SK-N-MC (cell line): Measurements from ENCODE around the gene FIGLA.
"Not testable (repeated sequence)": the region's sequence is repeated elsewhere in the genome, so short reads cannot be mapped to it uniquely, and the experiment has no call there.

Source experiments
- DNase-seq: peaks from one replicate; pipeline ENCODE4 v3.0.0-alpha.2; 2011; ENCODE audit warnings: low read depth, low spot score
- H3K27ac ChIP-seq: fragments of 200-600 bp; sonication (generic); 2 replicates; pipeline ENCODE4 v1.5.1; 2016; ENCODE audit warnings: mixed run types
- H3K36me3 ChIP-seq: fragments of 200-600 bp; sonication (generic); 2 replicates; pipeline ENCODE4 v1.6.1; 2017; ENCODE audit warnings: antibody characterized with exemption, low read length, mixed read lengths; ENCODE audit not compliant: insufficient read depth
- H3K4me3 ChIP-seq: fragments of 200-600 bp; sonication (generic); 2 replicates; pipeline ENCODE4 v1.5.1; 2016
- H3K9ac ChIP-seq: fragments of 200-600 bp; sonication (generic); 2 replicates; pipeline ENCODE4 v1.8.0; 2017; ENCODE audit warnings: mixed run types, mixed read lengths; ENCODE audit not compliant: insufficient read length
- H3K9me3 ChIP-seq: fragments of 200-600 bp; sonication (generic); 2 replicates; pipeline ENCODE4 v1.6.1; 2017; ENCODE audit warnings: low read depth, mild to moderate bottlenecking, antibody characterized with exemption, low read length, moderate library complexity, mixed read lengths
- EZH2 ChIP-seq: fragments of 200-600 bp; sonication (generic); IDR thresholded peaks from one replicate; pipeline ENCODE4 v1.6.1; 2017; ENCODE audit warnings: antibody characterized with exemption
- FOXP2 ChIP-seq: optimal IDR thresholded peaks from 2 replicates; pipeline ENCODE3; 2011; ENCODE audit warnings: mild to moderate bottlenecking, moderate library complexity; ENCODE audit not compliant: insufficient read depth; ENCODE audit errors: extremely low read length, control extremely low read depth
- POLR2AphosphoS5 ChIP-seq: IDR thresholded peaks from 2 replicates; pipeline ENCODE4 v1.6.1; 2012; ENCODE audit warnings: mild to moderate bottlenecking, low read depth, low read length, borderline replicate concordance

Gene FIGLA

DNA sequence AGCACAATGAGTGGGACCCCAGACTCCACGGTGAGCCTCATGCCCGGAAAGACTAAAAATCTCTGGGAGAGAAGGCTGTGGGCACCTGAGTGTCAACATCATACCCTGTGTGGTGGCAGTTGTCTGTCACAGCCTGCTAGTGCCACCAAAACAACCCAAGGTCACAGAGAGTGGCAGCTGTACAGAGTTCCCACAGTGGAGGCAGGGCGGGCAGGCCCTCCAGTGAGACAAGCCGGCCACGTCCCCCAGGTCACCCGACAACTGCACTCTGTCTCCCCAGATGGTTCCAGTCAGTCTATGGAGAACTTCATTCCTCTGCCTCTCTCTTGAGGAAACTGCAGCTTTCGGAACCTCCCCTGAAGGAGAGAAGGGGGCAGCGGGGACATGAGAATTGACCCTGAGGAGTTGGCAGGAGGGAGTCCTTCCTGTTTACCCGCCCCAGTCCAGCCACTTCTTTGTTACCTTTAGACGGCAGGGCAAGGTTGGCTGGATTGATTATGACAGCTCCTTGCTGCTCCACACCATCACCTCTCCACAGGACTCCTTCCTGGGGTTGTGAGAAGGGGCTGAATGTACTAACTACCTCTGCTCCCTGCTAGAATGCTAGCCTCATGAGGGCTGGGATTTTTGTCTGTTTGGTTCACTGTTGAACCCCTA is 11.3 kb upstream of the FIGLA start:
- Histone ChIP-seq H3K4me3 (no peak overlapping the region), H3K36me3 (no peaks in the 10 kb centered on the region), H3K9me3 (no peaks in the 10 kb centered on the region), H3K9ac (no peak overlapping the region), H3K27ac (no peak overlapping the region)
- DNase-seq = no peak
- TF ChIP-seq EZH2 (no peak), POLR2AphosphoS5 (no peak), FOXP2 (no peak)

- TF ChIP-seq EZH2 (no peak), FOXP2 (no peak), POLR2AphosphoS5 (no peak)
Observed at GRCh38 chr2:70799706-70800105, 9.3 kb upstream of the FIGLA start.

DNA sequence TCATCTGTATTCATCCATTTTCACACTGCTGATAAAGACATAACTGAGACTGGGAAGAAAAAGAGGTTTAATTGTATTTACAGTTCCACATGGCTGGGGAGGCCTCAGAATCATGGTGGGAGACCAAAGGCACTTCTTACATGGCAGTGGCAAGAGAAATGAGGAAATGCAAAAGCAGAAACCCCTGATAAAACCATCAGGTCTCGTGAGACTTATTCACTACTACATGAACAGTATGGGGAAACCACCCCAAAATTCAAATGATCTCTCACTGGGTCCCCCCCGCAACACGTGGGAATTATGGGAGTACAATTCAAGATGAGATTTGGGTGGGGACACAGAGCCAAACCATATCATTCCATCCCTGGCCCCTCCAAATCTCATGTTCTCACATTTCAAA is 7.6 kb upstream of the FIGLA start:
- not testable (repeated sequence) for H3K4me3 ChIP-seq, H3K36me3 ChIP-seq, H3K27ac ChIP-seq, H3K9ac ChIP-seq, H3K9me3 ChIP-seq, DNase-seq

More at GRCh38 chr2:70799706-70800105, 9.3 kb upstream of the FIGLA start:
- no peaks in the 10 kb centered on the region for H3K36me3 ChIP-seq
- H3K9ac ChIP-seq = no peak overlapping the region
- DNase-seq = no peak
- H3K9me3 ChIP-seq = no peaks in the 10 kb centered on the region
- no peak overlapping the region for H3K4me3 ChIP-seq
- H3K27ac ChIP-seq = no peak overlapping the region

DNA sequence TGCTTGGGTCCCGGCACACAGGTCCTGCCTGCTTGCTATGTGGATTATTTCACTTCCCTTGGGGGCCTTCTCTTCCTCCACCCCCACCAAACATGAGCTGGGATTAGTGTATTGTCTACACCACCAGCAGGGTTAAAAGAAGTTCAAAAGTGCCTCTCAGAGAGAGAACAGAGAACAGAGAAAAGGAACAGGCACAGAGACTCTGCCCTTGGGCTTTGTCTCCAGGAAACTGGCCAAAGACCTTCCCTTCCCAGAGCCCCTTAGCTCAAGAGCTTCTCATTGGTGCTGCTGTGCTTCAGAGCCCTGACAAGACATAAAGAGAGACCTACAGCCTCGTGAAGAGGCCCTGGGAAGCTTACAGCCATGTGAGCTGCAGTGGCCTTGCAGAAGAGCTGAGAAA is 7.1 kb upstream of the FIGLA start:
- no peaks in the 10 kb centered on the region for H3K9me3 ChIP-seq
- H3K4me3 ChIP-seq = no peak overlapping the region
- H3K27ac ChIP-seq = no peak overlapping the region
- TF ChIP-seq EZH2 (no peak), POLR2AphosphoS5 (no peak), FOXP2 (no peak)
- no peak overlapping the region for H3K9ac ChIP-seq
- H3K36me3 ChIP-seq = no peaks in the 10 kb centered on the region
- no peak for DNase-seq

GRCh38 chr2:70796262-70796661 is 5.8 kb upstream of the FIGLA start:
- H3K9ac ChIP-seq = no peak overlapping the region
- no peak overlapping the region for H3K27ac ChIP-seq
- TF ChIP-seq POLR2AphosphoS5 (no peak), EZH2 (no peak), FOXP2 (no peak)
- no peak for DNase-seq
- H3K9me3 ChIP-seq = no peaks in the 10 kb centered on the region
- no peak overlapping the region for H3K4me3 ChIP-seq
- no peaks in the 10 kb centered on the region for H3K36me3 ChIP-seq

- no peak for DNase-seq
- no peaks in the 10 kb centered on the region for H3K9me3 ChIP-seq
- no peak overlapping the region for H3K9ac ChIP-seq
- no peaks in the 10 kb centered on the region for H3K36me3 ChIP-seq
- TF ChIP-seq POLR2AphosphoS5 = no peak
- no peak for TF ChIP-seq FOXP2
- TF ChIP-seq EZH2 = no peak
- H3K4me3 ChIP-seq = no peak overlapping the region
- no peak overlapping the region for H3K27ac ChIP-seq
Observed at GRCh38 chr2:70795164-70795995, 4.9 kb upstream of the FIGLA start.

- no peak for DNase-seq
- no peak overlapping the region for H3K27ac ChIP-seq
- H3K36me3 ChIP-seq = no peaks in the 10 kb centered on the region
- H3K9ac ChIP-seq = no peak overlapping the region
- H3K9me3 ChIP-seq = no peaks in the 10 kb centered on the region
- no peak overlapping the region for H3K4me3 ChIP-seq
- no peak for TF ChIP-seq EZH2
- no peak for TF ChIP-seq POLR2AphosphoS5
- TF ChIP-seq FOXP2 = no peak
Observed at GRCh38 chr2:70793450-70793849, 3.0 kb upstream of the FIGLA start.

GRCh38 chr2:70789304-70790135 is 923 bp downstream of the FIGLA start:
- Histone ChIP-seq H3K9me3 (no peaks in the 10 kb centered on the region), H3K27ac (no peak overlapping the region), H3K36me3 (no peaks in the 10 kb centered on the region), H3K4me3 (peak overlapping the region; percentile 55), H3K9ac (no peak overlapping the region)
- peak; percentile 6 for DNase-seq
- TF ChIP-seq POLR2AphosphoS5 = no peak
- no peak for TF ChIP-seq EZH2
- no peak for TF ChIP-seq FOXP2
